ENCODE results near the gene DTX2.
"Not testable (repeated sequence)": the region's sequence is repeated elsewhere in the genome, so short reads cannot be mapped to it uniquely, and the experiment has no call there.

DTX2 gene

DNA sequence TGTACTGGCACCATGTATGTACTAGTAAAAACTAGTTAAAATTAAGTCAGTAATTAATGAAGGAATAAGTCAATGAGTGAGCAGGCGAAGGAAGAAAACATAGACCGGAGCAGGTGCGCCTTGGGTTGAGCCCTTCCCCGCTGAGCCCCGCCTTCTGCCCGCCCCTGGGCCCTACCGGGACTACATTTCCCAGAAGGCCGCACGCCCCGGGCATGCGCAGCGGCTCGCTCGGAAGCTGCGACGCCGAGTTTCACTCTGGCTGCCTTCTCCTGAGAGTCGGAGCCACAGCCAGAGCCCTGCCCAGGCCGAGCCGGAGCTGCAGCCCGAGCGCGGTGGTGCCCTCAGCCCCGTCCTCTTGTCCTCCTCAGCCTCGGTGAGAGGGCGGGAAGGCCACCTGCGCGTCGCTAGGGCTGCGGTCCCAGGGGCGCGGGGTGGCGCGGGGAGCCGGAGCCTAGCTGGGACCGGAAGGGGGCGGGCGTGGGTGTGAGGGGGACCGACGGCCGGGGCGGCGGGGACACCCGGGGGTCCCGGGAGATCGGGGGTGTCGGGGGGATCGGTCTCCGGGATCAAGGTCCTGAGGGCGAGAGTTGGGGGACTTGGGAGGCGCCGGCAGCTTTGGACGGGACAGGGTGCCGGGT lies at the start of gene DTX2:
DTX2 (plus strand) TSS at position 246 of the 638 bp plus-strand sequence. CDS start 18,801 bp downstream, outside the sequence.
- DNase-seq (ENCODE audit: low read depth in 2 of 2) = not testable (repeated sequence)

DNA sequence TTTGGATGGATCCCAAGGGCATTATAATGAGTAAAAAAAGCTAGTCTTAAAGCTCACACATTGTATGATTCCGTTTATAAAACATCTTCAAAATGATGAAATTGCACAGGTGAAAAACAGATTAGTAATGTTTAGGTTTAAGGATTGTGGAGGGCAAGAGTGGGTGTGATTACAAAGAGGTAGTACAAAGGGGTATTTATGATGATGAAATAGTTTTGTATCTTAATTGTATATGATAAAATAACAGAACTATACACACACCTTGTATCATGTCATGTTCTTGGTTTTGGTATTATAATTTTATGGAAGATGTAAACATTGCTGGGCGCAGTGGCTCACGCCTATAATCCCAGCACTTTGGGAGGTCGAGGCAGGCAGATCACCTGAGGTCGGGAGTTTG lies 49.3 kb upstream of the DTX2 start:
- no peak for DNase-seq (ENCODE audit: low read depth in 2 of 2)

DNA sequence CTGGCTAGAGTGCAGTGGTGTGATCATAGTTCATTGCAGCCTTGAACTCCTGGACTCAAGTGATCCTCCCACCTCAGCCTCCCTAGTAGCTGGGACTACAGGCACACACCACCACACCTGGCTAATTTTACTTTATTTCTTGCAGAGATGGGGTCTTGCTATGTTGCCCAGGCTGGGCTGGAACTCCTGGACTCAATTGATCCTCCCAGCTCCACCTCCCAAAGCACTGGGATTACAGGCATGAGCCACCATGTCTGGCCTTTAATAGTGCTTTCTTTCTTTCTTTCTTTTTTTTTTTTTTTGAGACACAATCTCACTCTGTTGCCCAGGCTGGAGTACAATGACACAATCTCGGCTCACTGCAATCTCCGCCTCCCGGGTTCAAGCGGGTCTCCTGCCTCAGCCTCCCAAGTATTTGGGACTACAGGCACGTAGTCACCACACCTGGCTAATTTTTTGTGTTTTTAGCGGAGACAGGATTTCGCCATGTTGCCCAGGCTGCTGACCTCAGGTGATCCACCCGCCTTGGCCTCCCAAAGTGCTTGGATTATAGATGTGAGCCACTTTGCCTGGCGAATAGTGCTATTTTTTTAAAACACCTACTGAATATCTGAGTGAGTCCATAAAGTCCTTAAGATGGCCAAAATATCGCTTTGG lies 43.7 kb upstream of the DTX2 start:
- DNase-seq (ENCODE audit: low read depth in 2 of 2) = not testable (repeated sequence)

DNA sequence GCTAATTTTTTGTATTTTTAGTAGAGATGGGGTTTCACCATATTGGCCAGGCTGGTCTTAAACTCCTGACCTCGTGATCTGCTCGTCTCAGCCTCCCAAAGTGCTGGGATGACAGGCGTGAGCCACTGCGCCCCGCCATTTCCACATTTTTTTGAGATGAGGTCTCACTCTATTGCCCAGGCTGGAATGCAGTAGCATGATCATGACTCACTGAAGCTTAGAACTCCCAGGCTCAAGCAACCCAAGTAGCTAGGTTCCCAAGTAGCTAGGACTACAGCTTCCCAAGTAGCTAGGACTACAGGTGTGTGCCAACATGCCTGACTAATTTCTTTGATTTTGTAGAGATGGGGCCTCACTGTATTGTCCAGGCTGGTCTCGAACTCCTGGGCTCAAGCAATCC lies 40.4 kb upstream of the DTX2 start:
- not testable (repeated sequence) for DNase-seq (ENCODE audit: low read depth in 2 of 2)

DNA sequence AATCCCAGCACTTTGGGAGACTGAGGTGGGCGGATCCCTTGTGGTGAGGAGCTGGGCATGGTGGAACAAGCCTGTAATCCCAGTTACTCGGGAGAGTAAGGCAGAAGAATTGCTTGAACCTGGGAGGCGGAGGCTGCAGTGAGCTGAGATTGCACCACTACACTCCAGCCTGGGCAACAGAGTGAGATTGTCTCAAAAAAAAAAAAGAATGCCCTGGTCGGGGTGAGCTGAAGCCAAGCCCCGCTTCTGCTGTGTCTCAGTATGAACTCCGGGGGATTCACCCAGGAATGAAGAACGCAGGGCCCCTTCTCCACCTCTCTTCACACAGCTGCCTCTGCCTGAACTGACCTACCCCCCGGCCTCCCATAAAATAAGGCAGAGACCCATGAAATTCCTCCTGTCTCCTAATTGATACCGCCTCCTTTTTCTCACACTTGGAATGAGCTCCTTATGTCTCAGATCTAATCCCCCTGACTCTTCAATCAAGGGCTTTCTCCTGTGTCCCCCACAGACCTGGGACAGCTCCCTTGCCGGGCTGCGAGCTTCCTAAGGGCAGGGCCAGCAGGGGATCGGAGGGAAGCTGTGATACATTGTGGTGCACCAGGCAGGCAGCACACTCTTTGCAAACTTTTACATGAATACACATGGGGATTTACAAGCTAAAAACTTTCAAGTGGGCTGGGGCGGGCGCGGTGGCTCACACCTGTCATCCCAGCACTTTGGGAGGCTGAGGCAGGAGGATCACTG lies 37.7 kb upstream of the DTX2 start:
- DNase-seq (ENCODE audit: low read depth in 2 of 2) = no peak

DNA sequence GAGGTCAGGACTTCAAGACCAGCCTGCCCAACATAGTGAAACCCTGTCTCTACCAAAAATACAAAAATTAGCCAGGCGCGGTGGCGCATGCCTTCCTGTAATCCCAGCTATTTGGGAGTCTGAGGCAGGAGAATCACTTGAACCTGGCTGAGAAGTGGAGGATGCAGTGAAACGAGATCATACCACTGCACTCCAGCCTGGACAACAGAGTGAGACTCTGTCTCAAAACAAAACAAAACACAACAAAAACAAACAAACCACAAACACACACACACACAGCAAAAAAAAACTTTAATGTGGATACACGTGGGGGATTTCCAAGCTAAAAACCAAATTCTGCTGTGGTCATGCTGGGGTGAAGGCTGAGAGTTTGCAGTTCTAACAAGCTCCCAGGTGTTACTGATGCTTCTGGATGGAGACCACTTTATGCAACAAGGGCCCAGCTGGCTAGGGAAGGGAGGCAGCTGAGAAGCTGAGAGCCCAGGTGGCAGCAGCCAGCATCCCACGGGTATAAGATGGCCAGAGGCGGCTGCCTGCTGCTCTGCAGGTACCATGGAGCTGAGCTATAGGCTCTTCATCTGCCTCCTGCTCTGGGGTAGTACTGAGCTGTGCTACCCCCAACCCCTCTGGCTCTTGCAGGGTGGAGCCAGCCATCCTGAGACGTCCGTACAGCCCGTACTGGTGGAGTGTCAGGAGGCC lies 36.9 kb upstream of the DTX2 start, which contains the start of gene ZP3:
ZP3 (plus strand) TSS at position 538 of the 699 bp plus-strand sequence; CDS start at position 553, 15 bp downstream.
- DNase-seq (ENCODE audit: low read depth in 2 of 2) = no peak

DNA sequence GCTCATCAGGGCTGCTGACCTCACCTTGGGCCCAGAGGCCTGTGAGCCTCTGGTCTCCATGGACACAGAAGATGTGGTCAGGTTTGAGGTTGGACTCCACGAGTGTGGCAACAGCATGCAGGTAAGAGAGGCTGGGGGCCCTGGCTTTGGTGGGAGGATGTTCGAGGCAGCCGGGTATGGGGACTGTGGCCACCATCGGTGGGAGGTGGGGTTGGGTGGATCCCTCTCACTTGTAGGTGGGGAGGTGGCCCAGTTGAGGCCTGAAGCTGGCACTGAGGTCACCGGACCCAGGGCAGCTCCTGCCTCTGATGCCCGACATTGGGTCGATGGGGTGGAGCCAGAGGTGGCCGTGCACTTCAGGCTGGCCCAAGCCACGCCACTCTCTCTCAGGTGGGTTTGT lies 36.4 kb upstream of the DTX2 start:
- DNase-seq (ENCODE audit: low read depth in 2 of 2) = no peak

DNA sequence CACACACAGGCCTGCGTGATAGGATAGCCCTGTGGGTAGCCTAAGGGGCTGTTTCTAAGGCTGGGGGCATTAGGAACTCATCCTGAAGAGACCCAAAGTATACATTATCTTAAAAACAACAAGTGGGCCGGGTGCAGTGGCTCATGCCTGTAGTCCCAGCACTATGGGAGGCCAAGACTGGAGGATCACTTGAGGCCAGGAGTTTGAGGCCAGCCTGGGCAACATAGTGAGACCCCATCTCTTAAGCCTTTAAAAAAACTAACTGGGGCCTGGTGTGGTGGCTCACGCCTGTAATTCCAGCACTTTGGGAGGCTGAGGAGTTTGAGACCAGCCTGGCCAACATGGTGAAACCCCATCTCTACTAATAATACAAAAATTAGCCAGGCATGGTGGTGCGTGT lies 36.0 kb upstream of the DTX2 start:
- DNase-seq (ENCODE audit: low read depth in 2 of 2) = not testable (repeated sequence)

DNA sequence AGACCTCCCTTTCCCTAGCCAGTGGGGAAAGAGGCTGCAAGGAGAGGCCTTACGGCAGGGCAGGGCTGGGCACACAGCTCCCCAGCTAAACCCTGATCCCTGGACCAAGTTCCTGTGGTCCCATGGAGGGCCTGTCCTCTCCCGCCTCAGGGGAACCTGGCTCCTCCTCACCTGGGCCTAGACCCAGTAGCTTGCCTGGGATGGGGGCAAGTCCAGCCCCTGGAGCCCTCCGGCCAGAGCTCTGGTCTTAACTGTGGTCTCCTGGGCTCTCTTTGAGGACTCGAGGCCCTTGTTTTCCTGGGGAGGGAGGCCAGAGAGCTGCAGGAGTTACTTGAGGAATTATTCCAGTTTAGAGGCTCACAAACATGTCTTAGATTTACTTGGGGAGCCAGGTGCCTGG lies 35.3 kb upstream of the DTX2 start:
- DNase-seq (ENCODE audit: low read depth in 2 of 2) = no peak

DNA sequence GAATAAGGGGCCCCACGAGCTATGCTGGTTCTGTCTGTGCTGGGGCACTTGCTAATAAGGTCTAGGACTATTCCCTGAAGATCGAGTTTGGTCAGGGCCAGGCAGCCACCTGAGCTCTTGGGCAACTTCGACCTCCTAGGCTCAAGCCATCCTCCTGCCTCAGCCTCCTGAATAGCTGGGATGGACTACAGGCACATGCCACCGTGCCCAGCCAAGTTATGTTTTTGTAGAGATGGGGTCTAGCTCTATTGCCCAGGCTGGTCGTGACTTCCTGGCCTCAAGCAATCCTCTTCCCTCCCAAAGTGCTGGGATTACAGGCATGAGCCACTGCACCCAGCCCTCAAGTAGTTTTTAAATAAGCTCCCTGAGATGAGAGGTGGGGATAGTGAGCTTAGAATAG lies 33.9 kb upstream of the DTX2 start:
- no peak for DNase-seq (ENCODE audit: low read depth in 2 of 2)

DNA sequence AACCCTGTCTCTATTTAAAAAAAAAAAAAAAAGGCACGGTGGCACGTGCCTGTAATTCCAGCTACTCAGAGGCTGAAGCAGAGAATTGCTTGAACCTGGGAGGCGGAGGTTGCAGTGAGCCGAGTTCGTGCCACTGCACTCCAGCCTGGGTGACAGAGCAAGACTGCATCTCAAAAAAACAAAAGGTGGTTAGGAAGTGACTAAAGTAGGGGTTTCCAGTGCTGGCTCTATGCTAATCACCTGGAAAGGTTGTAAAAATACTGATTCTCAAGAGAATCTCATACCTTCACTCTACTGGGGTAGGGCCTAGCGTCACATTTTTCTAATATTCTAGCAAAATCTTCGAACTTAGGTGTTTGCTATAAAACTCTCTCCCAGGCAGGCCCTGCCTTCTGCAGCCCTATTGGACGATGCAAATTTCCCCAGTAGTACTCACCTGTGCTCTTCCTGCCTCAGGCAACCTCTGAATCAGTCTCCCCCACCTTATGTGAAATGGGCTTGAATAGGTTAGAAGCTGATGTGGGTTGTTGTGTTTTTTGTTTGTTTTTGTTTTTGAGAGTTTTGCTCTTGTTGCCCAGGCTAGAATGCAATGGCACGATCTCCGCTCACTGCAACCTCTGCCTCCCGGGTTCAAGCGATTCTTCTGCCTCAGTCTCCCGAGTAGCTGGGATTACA lies 33.2 kb upstream of the DTX2 start:
- no peak for DNase-seq (ENCODE audit: low read depth in 2 of 2)

DNA sequence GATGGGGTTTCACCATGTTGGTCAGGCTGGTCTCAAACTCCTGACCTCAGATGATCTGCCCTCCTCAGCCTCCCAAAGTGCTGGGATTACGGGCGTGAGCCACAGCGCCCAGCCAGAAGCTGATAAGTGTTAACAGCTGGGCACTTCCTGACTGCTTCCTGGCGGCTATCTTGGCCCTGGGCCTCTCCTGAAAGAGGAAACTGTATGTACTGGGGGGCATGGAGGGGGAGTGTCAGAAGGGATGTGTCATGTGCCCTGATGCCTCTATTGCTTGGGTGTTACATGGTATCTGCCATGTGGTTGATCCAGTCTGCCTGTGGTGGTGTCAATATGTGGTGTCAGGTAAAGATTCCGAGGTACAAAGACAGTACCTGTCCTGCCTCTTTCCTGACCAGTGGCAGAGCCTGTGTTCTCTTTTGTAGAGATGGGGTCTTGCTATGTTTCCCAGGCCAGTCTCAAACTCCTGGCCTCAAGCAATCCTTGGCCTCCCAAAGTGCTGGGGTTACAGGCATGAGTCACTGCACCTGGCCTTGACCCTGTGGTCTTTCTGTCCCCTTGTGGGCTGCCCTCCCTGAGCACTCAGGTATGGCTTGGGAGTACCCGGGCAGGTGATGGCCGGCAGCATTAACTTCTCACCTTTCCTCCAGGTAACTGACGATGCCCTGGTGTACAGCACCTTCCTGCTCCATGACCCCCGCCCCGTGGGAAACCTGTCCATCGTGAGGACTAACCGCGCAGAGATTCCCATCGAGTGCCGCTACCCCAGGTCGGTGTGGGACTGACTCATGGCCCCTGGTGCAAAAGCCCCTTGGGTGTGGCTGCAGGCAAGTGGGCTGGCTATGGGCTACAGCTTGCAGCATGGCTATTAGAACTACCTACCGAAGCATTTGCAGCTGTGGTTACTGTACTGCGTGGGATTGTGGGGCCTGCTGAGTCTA lies 32.4 kb upstream of the DTX2 start:
- DNase-seq (ENCODE audit: low read depth in 2 of 2) = no peak

DNA sequence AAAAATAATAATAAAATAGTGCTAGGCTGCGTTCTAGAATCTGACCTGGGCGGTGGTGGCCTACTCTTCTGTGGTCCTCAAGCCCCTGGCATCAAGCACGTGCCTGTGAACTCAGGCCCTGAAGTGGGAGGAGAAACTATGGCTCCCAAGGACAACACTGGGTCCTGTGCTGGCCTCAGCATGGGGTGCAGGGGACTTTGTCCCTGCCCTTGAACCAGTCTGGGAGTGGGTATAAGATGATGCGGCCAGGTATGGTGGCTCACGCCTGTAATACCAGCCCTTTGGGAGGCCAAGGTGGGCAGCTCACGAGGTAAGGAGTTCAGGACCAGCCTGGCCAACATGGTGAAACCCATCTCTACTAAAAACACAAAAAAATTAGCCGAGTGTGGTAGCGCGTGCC lies 31.3 kb upstream of the DTX2 start:
- no peak for DNase-seq (ENCODE audit: low read depth in 2 of 2)

DNA sequence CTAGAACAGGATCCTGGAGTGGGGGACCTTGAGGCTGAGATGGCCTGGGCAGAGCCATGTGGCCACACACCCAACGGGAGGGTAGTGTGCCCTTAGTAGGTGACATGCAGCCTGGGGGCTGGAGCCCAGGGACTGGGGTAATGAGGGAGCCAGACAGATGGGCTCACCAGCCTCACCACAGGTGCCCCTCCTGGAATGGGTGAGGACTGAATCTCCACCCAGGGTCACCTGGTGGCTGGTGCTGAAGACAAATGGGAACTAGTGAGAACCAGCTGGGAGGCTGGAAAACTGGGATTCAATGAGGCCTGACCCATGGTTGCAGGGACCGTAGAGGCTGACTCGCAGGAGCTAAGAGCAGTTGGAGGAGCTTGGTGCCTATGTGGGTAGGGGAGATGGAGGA lies 30.7 kb upstream of the DTX2 start:
- no peak for DNase-seq (ENCODE audit: low read depth in 2 of 2)

DNA sequence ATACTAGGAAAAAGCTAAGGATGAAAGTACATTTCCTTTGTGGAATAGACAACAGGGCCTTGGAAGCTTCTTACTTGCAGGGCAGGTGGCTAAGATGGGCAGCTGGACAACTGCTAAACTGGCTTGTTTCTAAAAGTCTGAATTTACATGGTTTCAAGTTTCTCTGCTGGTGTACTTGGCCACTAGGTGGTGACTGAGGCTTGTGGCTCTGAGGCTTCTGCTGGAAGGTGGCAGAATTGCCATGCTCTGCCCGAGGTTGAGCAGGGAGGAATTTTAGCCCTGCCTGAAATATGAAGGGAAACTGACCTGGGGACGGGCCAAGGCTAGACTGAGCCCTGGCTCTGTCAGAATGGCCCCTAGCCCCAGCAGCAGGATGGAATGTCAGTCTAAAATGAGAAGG lies 23.6 kb upstream of the DTX2 start:
- peak; percentile 28 to 56 for DNase-seq (ENCODE audit: low read depth in 2 of 2)

DNA sequence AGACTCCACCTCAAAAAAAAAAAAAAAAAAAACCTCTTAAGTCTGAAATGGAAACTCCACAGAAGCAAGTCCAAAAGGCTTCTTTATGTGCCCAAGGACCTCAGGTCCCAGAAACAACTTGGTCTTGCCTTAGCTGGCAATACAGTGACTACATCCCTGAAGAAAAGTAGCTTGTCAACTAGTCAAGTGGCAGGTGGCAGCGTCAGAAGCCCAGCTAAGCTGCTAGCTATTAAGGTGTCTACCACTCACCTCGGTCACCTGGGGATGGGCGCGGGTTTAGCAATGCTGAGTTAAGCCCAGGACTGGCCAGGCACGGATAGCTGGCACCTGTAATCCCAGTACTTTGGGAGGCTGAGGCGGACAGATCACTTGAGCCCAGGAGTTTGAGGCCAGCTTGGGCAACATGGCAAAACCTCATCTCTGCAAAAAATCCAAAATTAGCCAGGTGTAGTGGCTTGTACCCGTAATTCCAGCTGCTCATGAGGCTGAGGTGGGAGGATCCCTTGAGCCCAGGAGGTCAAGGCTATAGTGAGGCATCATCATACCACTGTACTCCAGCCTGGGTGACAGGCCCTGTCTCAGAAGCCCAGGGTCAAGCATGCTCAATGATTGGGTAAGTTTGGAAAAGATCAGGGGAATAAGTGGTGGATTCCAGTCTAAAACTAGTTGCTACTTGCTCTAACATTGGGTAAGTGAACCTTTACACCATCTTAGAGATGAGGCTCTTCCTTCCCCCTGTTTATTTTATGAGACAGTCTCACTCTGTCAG lies 22.2 kb upstream of the DTX2 start:
- not testable (repeated sequence) for DNase-seq (ENCODE audit: low read depth in 2 of 2)

DNA sequence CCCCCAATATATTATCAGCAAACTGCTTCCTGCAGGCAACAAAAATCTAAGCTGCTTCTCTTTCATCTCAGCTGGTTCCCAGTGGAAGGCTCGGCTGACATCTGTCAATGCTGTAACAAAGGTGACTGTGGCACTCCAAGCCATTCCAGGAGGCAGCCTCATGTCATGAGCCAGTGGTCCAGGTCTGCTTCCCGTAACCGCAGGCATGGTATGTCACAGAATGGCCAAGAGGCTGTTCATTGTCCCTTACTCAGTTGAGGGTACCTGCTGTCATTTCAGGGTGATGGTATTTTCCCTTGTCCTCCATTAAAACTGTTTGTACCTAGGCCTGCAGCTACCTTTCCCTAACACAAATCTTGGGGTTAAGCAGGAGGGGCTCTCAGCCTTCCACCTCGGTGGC lies 21.1 kb upstream of the DTX2 start:
- DNase-seq (ENCODE audit: low read depth in 2 of 2) = not testable (repeated sequence)

DNA sequence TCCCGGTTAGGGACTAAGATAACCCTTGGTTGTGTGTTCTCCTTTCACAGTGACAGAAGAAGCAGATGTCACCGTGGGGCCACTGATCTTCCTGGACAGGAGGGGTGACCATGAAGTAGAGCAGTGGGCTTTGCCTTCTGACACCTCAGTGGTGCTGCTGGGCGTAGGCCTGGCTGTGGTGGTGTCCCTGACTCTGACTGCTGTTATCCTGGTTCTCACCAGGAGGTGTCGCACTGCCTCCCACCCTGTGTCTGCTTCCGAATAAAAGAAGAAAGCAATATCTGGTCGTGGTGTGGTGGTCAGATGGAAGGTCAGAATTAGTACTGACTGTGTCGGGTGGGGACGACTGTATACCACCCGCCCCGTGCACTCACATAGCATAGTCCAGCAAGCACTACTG lies 19.7 kb upstream of the DTX2 start:
- DNase-seq (ENCODE audit: low read depth in 2 of 2) = not testable (repeated sequence)

DNA sequence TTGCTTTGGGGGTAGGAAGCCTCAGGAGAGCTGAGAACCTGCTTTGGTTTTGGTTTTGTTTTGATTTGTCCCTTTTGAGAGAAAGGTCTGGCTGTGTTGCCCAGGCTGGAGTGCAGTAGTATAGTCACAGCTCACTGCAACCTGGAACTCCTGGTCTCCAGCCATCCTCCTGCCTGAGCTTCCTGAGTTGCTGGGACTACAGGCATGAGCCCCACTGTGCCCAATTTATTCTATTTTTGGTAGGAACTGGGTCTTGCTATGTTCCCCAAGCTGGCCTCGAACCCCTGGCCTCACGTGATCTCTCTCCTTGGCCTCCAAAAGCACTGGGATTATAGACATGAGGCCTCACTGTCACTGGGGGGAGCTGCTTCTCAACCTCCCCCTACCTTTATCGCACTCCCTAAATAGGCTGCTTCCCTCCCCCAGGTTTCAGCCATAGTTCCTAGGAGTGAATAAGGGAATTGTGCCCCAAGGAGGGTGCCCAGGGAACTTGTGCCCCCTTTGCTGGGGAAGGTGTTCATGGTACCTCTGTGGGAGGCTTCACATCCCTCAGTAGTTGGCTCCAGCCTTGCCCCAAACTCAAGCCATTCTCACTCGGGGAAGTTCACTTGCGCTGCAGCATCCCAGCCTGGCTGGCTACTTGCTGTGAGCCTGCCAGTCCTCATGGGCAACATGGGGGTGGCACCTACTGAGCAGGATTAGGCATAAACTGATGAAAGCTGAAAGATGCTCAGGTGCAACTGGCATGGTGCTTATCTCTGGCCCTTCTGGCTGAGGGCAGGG lies 18.7 kb upstream of the DTX2 start:
- not testable (repeated sequence) for DNase-seq (ENCODE audit: low read depth in 2 of 2)
